ENCODE results near the gene SLC36A3. TPM values are rescaled to one million over a fixed set of nuclear protein-coding genes. Genes with fewer than 3 reads are reported as not detected.

Gene SLC36A3
- total RNA-seq, 1 experiment from 2014 or later: not detected

DNA sequence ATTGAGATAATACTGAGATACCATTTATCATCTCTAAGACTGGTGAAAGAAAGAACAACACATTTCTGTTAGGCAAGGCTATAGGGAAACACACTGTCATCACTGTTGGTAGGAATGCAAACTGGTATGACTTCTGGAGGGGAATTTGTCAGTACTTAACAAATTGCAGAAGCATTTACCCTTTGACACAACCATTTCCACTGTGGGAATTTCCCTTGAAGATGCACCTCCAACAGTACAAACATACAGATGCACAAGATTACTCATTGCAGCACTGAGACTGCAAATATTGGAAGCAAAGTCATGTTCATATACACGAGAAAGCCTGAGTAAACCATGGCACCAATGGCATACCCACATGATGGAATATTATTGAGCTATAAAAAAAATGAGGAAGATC, 33.0 kb downstream of the SLC36A3 start (continued):
- TF ChIP-seq, protein P1, sequence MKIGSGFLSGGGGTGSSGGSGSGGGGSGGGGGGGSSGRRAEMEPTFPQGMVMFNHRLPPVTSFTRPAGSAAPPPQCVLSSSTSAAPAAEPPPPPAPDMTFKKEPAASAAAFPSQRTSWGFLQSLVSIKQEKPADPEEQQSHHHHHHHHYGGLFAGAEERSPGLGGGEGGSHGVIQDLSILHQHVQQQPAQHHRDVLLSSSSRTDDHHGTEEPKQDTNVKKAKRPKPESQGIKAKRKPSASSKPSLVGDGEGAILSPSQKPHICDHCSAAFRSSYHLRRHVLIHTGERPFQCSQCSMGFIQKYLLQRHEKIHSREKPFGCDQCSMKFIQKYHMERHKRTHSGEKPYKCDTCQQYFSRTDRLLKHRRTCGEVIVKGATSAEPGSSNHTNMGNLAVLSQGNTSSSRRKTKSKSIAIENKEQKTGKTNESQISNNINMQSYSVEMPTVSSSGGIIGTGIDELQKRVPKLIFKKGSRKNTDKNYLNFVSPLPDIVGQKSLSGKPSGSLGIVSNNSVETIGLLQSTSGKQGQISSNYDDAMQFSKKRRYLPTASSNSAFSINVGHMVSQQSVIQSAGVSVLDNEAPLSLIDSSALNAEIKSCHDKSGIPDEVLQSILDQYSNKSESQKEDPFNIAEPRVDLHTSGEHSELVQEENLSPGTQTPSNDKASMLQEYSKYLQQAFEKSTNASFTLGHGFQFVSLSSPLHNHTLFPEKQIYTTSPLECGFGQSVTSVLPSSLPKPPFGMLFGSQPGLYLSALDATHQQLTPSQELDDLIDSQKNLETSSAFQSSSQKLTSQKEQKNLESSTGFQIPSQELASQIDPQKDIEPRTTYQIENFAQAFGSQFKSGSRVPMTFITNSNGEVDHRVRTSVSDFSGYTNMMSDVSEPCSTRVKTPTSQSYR (CRISPR knock-in tag; IDR thresholded peaks at IDR 0.05): no peak
- TF ChIP-seq E2F5 (CRISPR knock-in tag; IDR thresholded peaks at IDR 0.05) (no peak), ATF6 (CRISPR knock-in tag; IDR thresholded peaks at IDR 0.05) (no peak)

DNA sequence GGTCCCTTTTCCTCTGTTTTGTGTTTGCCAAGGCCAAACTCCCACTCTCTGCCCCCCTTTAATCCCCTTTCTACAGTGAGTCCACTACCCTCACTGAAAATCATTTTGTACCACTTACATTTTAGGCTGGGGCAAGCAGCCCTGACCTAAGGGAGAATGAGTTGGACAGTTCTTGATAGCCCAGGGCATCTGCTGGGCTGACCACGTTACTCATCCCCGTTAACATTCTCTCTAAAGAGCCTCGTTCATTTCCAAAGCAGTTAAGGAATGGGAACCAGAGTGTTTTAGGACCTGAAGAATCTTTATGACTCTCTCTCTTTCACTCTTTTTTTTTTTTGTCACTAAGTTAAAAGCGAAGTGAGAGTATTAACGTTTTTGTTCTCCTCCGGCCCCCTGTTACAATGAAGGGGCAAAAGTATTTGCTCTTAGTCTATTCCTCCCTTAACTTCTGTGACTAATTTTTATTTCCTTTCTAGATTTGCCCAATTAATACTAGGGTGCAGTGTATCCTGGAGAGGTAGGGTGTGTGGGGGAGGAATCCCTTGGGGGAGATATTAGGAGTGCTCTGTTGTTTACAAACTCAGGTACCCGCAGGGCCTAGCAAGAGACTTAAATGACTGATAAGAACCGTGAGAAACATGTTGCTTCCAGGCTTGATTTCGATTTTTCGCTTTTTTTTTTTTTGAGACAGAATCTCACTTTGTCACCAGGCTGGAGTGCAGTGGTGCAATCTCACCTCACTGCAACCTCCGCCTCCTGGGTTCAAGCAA, 35.9 kb downstream of the SLC36A3 start:
- H3K27ac Mint-ChIP-seq: no peak overlapping the region
- TF ChIP-seq PRDM15 (CRISPR knock-in tag; IDR thresholded peaks at IDR 0.05): no peak
- no peak for TF ChIP-seq EMX1 (CRISPR knock-in tag; IDR thresholded peaks at IDR 0.05)
- TF ChIP-seq CREM (CRISPR knock-in tag; IDR thresholded peaks at IDR 0.05): no peak
- CTCF ChIA-PET: no interaction called here

GRCh38 chr5:151264113-151264512, 39.5 kb downstream of the SLC36A3 start:
- no peak overlapping the region for H3K27ac Mint-ChIP-seq
- no peaks in the 10 kb centered on the region for H3K27me3 Mint-ChIP-seq (ENCODE audit: low read depth)
- peaks cover 17% of the 10 kb centered on the region for H3K36me3 Mint-ChIP-seq
- no peak overlapping the region for H3K4me3 Mint-ChIP-seq
- ATAC-seq: peak; percentile 76
- peaks cover 5% of the 10 kb centered on the region; the same call in 1 of the 2 replicates for H3K4me1 Mint-ChIP-seq
- POLR2A ChIA-PET: no interaction called here
- no peaks in the 10 kb centered on the region for H3K9me3 Mint-ChIP-seq
- DNase-seq (ENCODE audit: low spot score): no peak
- CTCF ChIA-PET: interaction anchor here (0.6 to 1.9 kb wide), 4 partner anchors 11 to 260 kb away, joined by 3 to 6 read pairs (median 3); partner anchors contain the start of gene GM2A
- TF ChIP-seq E2F4 (CRISPR knock-in tag; IDR thresholded peaks at IDR 0.05; ENCODE audit: borderline replicate concordance, low read depth): no peak
- TF ChIP-seq ZNF232 (CRISPR knock-in tag; IDR thresholded peaks at IDR 0.05): no peak
- no peak for TF ChIP-seq NFE2L1 (CRISPR knock-in tag; IDR thresholded peaks at IDR 0.05)
- TF ChIP-seq SMAD3 (CRISPR knock-in tag; IDR thresholded peaks at IDR 0.05; ENCODE audit: borderline replicate concordance): no peak
- no peak for TF ChIP-seq JUN (CRISPR knock-in tag; IDR thresholded peaks at IDR 0.05)
- TF ChIP-seq ESRRA (CRISPR knock-in tag; IDR thresholded peaks at IDR 0.05; ENCODE audit: borderline replicate concordance): no peak
- no peak for TF ChIP-seq GABPB1 (CRISPR knock-in tag; IDR thresholded peaks at IDR 0.05)
- no peak for TF ChIP-seq FOXJ3 (CRISPR knock-in tag; IDR thresholded peaks at IDR 0.05; ENCODE audit: borderline replicate concordance)
- TF ChIP-seq CDX4 (CRISPR knock-in tag; IDR thresholded peaks at IDR 0.05; ENCODE audit: borderline replicate concordance): no peak
- no peak for TF ChIP-seq IRF2 (CRISPR knock-in tag; IDR thresholded peaks at IDR 0.05; ENCODE audit: borderline replicate concordance, low read depth)
- TF ChIP-seq MXD4 (CRISPR knock-in tag; IDR thresholded peaks at IDR 0.05; ENCODE audit: borderline replicate concordance): no peak
- TF ChIP-seq, protein P2, sequence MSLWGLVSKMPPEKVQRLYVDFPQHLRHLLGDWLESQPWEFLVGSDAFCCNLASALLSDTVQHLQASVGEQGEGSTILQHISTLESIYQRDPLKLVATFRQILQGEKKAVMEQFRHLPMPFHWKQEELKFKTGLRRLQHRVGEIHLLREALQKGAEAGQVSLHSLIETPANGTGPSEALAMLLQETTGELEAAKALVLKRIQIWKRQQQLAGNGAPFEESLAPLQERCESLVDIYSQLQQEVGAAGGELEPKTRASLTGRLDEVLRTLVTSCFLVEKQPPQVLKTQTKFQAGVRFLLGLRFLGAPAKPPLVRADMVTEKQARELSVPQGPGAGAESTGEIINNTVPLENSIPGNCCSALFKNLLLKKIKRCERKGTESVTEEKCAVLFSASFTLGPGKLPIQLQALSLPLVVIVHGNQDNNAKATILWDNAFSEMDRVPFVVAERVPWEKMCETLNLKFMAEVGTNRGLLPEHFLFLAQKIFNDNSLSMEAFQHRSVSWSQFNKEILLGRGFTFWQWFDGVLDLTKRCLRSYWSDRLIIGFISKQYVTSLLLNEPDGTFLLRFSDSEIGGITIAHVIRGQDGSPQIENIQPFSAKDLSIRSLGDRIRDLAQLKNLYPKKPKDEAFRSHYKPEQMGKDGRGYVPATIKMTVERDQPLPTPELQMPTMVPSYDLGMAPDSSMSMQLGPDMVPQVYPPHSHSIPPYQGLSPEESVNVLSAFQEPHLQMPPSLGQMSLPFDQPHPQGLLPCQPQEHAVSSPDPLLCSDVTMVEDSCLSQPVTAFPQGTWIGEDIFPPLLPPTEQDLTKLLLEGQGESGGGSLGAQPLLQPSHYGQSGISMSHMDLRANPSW (CRISPR knock-in tag; conservative IDR thresholded peaks at IDR 0.05; ENCODE audit: low read depth): no peak

More for the DNA sequence above, 35.9 kb downstream of the SLC36A3 start:
- POLR2A ChIA-PET: no interaction called here
- H3K9me3 Mint-ChIP-seq: no peaks in the 10 kb centered on the region
- peaks cover 5% of the 10 kb centered on the region; the same call in 1 of the 2 replicates for H3K4me1 Mint-ChIP-seq
- DNase-seq (ENCODE audit: low spot score) (no peak), ATAC-seq (no peak)
- peaks cover 17% of the 10 kb centered on the region for H3K36me3 Mint-ChIP-seq
- H3K4me3 Mint-ChIP-seq: no peak overlapping the region
- H3K27me3 Mint-ChIP-seq (ENCODE audit: low read depth): no peaks in the 10 kb centered on the region

Data from WTC11 (cell line).